Measurements from ENCODE around the gene ABLIM2. TPM values are rescaled to one million over a fixed set of nuclear protein-coding genes. Genes with fewer than 3 reads are reported as not detected.

Gene ABLIM2
- total and polyA plus RNA-seq, 2 of the 4 experiments (the other 2 are of a cell fraction), result under 0.01 to 0.10 TPM

GRCh38 chr4:8084031-8084660, 74.5 kb downstream of the ABLIM2 start:
- H2BK20ac ChIP-seq (ENCODE audit: low read depth, low read length), result no peak overlapping the region
- BruUV-seq (replicated peaks), result no TSS peak
- H2BK15ac ChIP-seq (ENCODE audit: low read depth, low read length), result no peak overlapping the region
- DNase-seq, result no peak
- H4K5ac ChIP-seq (ENCODE audit: low read depth, low read length), result no peak overlapping the region
- no peaks in the 10 kb centered on the region for H3K9me1 ChIP-seq (ENCODE audit: insufficient read depth, low read length)
- no peak overlapping the region for H2AK5ac ChIP-seq (ENCODE audit: low read depth, low read length)
- no peak overlapping the region for H4K91ac ChIP-seq (ENCODE audit: insufficient read depth, low read depth, low read length)
- no peak overlapping the region for H3K56ac ChIP-seq (ENCODE audit: extremely low read depth, insufficient read depth, low read length)
- TF ChIP-seq USF2 (IDR thresholded peaks at IDR 0.05; ENCODE audit: low read depth, low read length) (no peak), NFE2L2 (IDR thresholded peaks at IDR 0.05; ENCODE audit: low read depth, low read length) (no peak), SMC3 (IDR thresholded peaks at IDR 0.05; ENCODE audit: low read depth, low read length) (no peak), ELK1 (IDR thresholded peaks at IDR 0.05; ENCODE audit: borderline replicate concordance, low read depth, low read length) (no peak), CEBPB (IDR thresholded peaks at IDR 0.05; ENCODE audit: low read depth, low read length) (no peak), BHLHE40 (IDR thresholded peaks at IDR 0.05; ENCODE audit: low read depth, low read length) (no peak), MAZ (IDR thresholded peaks at IDR 0.05; ENCODE audit: borderline replicate concordance, low read depth, low read length) (no peak), MXI1 (IDR thresholded peaks at IDR 0.05; ENCODE audit: borderline replicate concordance, low read depth, low read length) (no peak)
- ChIA-PET POLR2A (ENCODE audit: unreplicated experiment) (no interaction called here), CTCF (no interaction called here)
- H2BK120ac ChIP-seq (ENCODE audit: low read depth, low read length), result no peak overlapping the region
- H3K14ac ChIP-seq (replicated peaks; ENCODE audit: low read depth, low read length), result no peak overlapping the region
- no peaks in the 10 kb centered on the region for H3K4me1 ChIP-seq (ENCODE audit: control insufficient read depth, insufficient read depth, low read length)
- H3K4ac ChIP-seq (ENCODE audit: low read depth, low read length), result no peak overlapping the region
- H3K9me3 ChIP-seq (ENCODE audit: control insufficient read depth, insufficient read depth, low read length), result no peaks in the 10 kb centered on the region
- intact Hi-C loops (cut with micrococcal nuclease) (no loop called here), in situ Hi-C loops (cut with MboI; ENCODE audit: low sequenced_read_pairs) (no loop called here), dilution Hi-C loops (cut with HindIII; ENCODE audit: low sequenced_read_pairs, unreplicated experiment) (no loop called here)
- no peak overlapping the region for H3K4me3 ChIP-seq (ENCODE audit: insufficient read depth, low read depth, low read length)
- no peak overlapping the region for H3K4me2 ChIP-seq (ENCODE audit: low read depth, low read length)
- no peaks in the 10 kb centered on the region for H3K79me1 ChIP-seq (ENCODE audit: low read depth in 1 of 2, low read length in 2 of 2)
- no peak overlapping the region for H3K27ac ChIP-seq (ENCODE audit: insufficient read depth, low read length)
- no peak overlapping the region for H3K18ac ChIP-seq (ENCODE audit: low read depth, low read length)
- H2BK5ac ChIP-seq (ENCODE audit: low read depth, low read length, poor library complexity, severe bottlenecking), result no peak overlapping the region
- H3K23ac ChIP-seq (ENCODE audit: low read depth, low read length), result no peak overlapping the region
- no peak for ATAC-seq (ENCODE audit: low read depth)
- H4K8ac ChIP-seq (ENCODE audit: low read depth in 2 of 2, low read length in 2 of 2), result no peak overlapping the region
- WGBS, 2 experiments (ENCODE audit: extremely low coverage in 2 of 2, insufficient read length in 1 of 2), result 30% methylated on average over 4 of the region's 17 CpGs; no CpG with 5 or more reads in 1 of the 2 experiments
- no peak overlapping the region for H2AFZ ChIP-seq (replicated peaks; ENCODE audit: low read length, poor library complexity)
- H2AK9ac ChIP-seq (replicated peaks; ENCODE audit: low read depth, low read length, poor library complexity), result no peak overlapping the region
- no peaks in the 10 kb centered on the region for H3K36me3 ChIP-seq (ENCODE audit: control insufficient read depth, insufficient read depth, low read length)
- H3K27me3 ChIP-seq (ENCODE audit: control insufficient read depth, insufficient read depth, low read length), result peaks cover 59% of the 10 kb centered on the region
- no peaks in the 10 kb centered on the region for H4K20me1 ChIP-seq (ENCODE audit: insufficient read depth, low read length)
- no peak overlapping the region for H3K9ac ChIP-seq (ENCODE audit: low read depth, low read length)
